ENCODE data around the gene QPCT. TPM values are rescaled to one million over a fixed set of nuclear protein-coding genes. Genes with fewer than 3 reads are reported as not detected.

The QPCT gene
- total RNA-seq, 1 experiment from 2014 or later = 4.2 TPM

DNA sequence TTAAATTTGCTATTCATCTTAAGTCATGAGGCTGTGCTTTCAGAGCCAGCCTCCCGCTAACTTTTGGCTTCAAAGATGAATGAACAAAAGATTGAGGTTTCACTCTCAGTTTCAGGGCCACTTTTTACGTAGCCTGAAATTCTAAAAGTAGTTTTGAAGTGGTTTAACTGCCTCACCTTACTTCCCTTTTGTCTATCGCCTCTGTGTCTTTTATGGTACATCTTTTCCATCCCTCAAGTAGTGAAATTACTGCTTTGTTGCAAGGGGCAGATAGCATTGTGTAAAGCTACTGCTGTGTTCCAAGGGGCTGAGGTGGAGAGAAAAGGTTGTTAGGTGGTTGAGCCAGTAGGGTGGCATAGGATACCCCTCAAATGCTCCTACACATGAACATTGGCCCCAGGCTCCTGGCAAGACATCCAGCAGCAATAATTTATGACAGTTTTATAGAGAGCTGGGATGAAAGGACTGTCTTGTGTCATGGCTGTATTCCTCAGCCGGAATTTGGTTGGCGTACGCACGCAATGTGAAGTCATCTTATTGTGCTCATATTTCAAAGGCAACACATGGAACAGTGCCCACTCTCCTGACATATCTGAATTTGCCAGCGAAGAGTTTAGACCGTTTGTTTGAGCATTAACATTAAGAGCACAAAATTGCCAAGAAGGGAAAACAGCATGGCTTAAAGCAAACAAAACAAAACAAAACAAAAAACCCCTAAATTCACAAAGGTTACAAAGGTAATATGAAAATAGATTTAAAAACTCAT is 32.2 kb downstream of the QPCT start:
- Histone ChIP-seq H3K9me3 (ENCODE audit: low read depth, low read length, poor library complexity, severe bottlenecking) (no peaks in the 10 kb centered on the region), H3K4me3 (ENCODE audit: low read depth, low read length, poor library complexity, severe bottlenecking) (peak overlapping the region; percentile 3), H3K27me3 (replicated peaks; ENCODE audit: insufficient read depth, low read depth, low read length, poor library complexity) (no peaks in the 10 kb centered on the region), H3K36me3 (ENCODE audit: insufficient read depth, low read length, poor library complexity, severe bottlenecking) (no peaks in the 10 kb centered on the region), H3K27ac (ENCODE audit: low read depth, low read length, poor library complexity, severe bottlenecking) (no peak overlapping the region), H3K4me1 (ENCODE audit: insufficient read depth, low read length, poor library complexity, severe bottlenecking) (peaks cover 18% of the 10 kb centered on the region)
- ChIA-PET POLR2A (ENCODE audit: low non-redundant PET) (no interaction called here), CTCF (no interaction called here)
- TF ChIP-seq, protein P1, sequence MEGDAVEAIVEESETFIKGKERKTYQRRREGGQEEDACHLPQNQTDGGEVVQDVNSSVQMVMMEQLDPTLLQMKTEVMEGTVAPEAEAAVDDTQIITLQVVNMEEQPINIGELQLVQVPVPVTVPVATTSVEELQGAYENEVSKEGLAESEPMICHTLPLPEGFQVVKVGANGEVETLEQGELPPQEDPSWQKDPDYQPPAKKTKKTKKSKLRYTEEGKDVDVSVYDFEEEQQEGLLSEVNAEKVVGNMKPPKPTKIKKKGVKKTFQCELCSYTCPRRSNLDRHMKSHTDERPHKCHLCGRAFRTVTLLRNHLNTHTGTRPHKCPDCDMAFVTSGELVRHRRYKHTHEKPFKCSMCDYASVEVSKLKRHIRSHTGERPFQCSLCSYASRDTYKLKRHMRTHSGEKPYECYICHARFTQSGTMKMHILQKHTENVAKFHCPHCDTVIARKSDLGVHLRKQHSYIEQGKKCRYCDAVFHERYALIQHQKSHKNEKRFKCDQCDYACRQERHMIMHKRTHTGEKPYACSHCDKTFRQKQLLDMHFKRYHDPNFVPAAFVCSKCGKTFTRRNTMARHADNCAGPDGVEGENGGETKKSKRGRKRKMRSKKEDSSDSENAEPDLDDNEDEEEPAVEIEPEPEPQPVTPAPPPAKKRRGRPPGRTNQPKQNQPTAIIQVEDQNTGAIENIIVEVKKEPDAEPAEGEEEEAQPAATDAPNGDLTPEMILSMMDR (conservative IDR thresholded peaks at IDR 0.05; ENCODE audit: low read depth, low read length) = no peak
- TF ChIP-seq EZH2 (IDR thresholded peaks at IDR 0.05; ENCODE audit: borderline replicate concordance, low read depth, low read length, poor library complexity, severe bottlenecking) = no peak
- peak; percentile 81 for DNase-seq (ENCODE audit: low spot score)
- intact Hi-C loops (cut with micrococcal nuclease; ENCODE audit: unreplicated experiment) = no loop called here
- TSS peak; percentile 51 for BruUV-seq (replicated peaks)

DNA sequence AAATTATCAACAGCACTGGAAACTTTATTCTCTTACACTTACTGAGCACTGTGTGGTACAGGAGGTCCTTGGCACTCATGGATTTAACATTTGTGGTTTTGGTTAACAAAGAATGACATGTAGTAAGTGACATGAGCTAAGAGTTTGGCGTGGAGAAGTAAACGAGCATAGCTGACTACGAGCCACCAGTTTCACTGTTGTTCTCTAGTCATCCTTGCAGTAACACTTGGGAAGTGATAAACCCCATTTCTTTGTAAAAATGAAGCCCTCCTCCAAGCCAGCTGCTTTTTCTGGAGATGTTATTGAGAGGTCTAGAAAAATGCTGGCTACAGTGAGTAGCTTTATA is 32.7 kb downstream of the QPCT start:
- Histone ChIP-seq H3K4me3 (ENCODE audit: low read depth, low read length, poor library complexity, severe bottlenecking) (no peak overlapping the region), H3K4me1 (ENCODE audit: insufficient read depth, low read length, poor library complexity, severe bottlenecking) (peaks cover 18% of the 10 kb centered on the region), H3K36me3 (ENCODE audit: insufficient read depth, low read length, poor library complexity, severe bottlenecking) (no peaks in the 10 kb centered on the region), H3K27me3 (replicated peaks; ENCODE audit: insufficient read depth, low read depth, low read length, poor library complexity) (no peaks in the 10 kb centered on the region), H3K27ac (ENCODE audit: low read depth, low read length, poor library complexity, severe bottlenecking) (no peak overlapping the region), H3K9me3 (ENCODE audit: low read depth, low read length, poor library complexity, severe bottlenecking) (no peaks in the 10 kb centered on the region)
- BruUV-seq (replicated peaks) = no TSS peak
- DNase-seq (ENCODE audit: low spot score) = peak; percentile 23
- ChIA-PET CTCF (no interaction called here), POLR2A (ENCODE audit: low non-redundant PET) (no interaction called here)
- TF ChIP-seq, protein P1 (conservative IDR thresholded peaks at IDR 0.05; ENCODE audit: low read depth, low read length) = no peak
- TF ChIP-seq EZH2 (IDR thresholded peaks at IDR 0.05; ENCODE audit: borderline replicate concordance, low read depth, low read length, poor library complexity, severe bottlenecking) = no peak
- intact Hi-C loops (cut with micrococcal nuclease; ENCODE audit: unreplicated experiment) = no loop called here

DNA sequence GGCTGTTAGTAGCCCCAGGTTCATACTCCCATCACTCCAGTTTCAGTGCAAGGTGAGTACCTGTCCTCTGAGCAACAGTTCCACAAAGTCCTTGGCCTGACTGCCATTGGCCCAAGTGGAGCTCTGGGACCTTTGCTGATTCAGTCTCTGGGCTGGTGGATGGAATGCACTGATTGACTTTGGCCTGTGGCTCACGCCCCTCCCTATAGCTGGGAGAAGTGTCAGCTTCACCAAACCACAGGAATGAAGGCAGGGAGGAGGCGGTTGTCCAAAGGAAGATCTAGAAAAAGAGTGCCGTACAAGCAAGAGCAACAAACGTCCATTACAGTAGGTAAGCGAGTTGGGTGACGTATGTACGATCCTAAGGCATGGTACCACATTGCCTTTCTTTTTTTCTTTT is 34.0 kb downstream of the QPCT start:
- H3K4me1 ChIP-seq (ENCODE audit: insufficient read depth, low read length, poor library complexity, severe bottlenecking) = peaks cover 18% of the 10 kb centered on the region
- no TSS peak for BruUV-seq (replicated peaks)
- H3K9me3 ChIP-seq (ENCODE audit: low read depth, low read length, poor library complexity, severe bottlenecking) = no peaks in the 10 kb centered on the region
- ChIA-PET POLR2A (ENCODE audit: low non-redundant PET) (no interaction called here), CTCF (no interaction called here)
- no peaks in the 10 kb centered on the region for H3K36me3 ChIP-seq (ENCODE audit: insufficient read depth, low read length, poor library complexity, severe bottlenecking)
- no peaks in the 10 kb centered on the region for H3K27me3 ChIP-seq (replicated peaks; ENCODE audit: insufficient read depth, low read depth, low read length, poor library complexity)
- intact Hi-C loops (cut with micrococcal nuclease; ENCODE audit: unreplicated experiment) = no loop called here
- H3K27ac ChIP-seq (ENCODE audit: low read depth, low read length, poor library complexity, severe bottlenecking) = no peak overlapping the region
- DNase-seq (ENCODE audit: low spot score) = no peak
- TF ChIP-seq EZH2 (IDR thresholded peaks at IDR 0.05; ENCODE audit: borderline replicate concordance, low read depth, low read length, poor library complexity, severe bottlenecking) = no peak
- TF ChIP-seq, protein P1 (conservative IDR thresholded peaks at IDR 0.05; ENCODE audit: low read depth, low read length) = no peak
- H3K4me3 ChIP-seq (ENCODE audit: low read depth, low read length, poor library complexity, severe bottlenecking) = no peak overlapping the region

Measured in A673 (cell line).